ENCODE results near the gene RASSF3. TPM values are rescaled to one million over a fixed set of nuclear protein-coding genes. Genes with fewer than 3 reads are reported as not detected.

Gene RASSF3
- total and polyA plus RNA-seq, 7 donors, result 34.7 to 348 (median 143) TPM

- intact Hi-C loops (cut with DNase I), result loop anchor here (10.0 kb wide), 1 partner anchor 287 kb away; the partner anchor contains the start of gene XPOT
- WGBS, 2 donors, result 88 to 92% methylated on average over 6 of the region's 6 CpGs
- peaks cover 0 to 80% (median 66%) of the 10 kb centered on the region in 4 donors for H3K4me1 ChIP-seq
These were observed 81.0 kb downstream of the RASSF3 start for GRCh38 chr12:64691227-64691794.

GRCh38 chr12:64691795-64692583 lies 81.7 kb downstream of the RASSF3 start:
- Histone ChIP-seq H3K27ac (peak overlapping the region in 3 of 4 donors; percentile 37 to 92 (median 81)), H3K4me1 (peaks cover 0 to 80% (median 68%) of the 10 kb centered on the region in 4 donors), H3K36me3 (peaks cover 0 to 10% (median 7%) of the 10 kb centered on the region in 4 donors), H3K27me3 (no peaks in the 10 kb centered on the region), H3K4me3 (no peak overlapping the region), H3K9me3 (no peaks in the 10 kb centered on the region)
- intact Hi-C loops (cut with DNase I), result loop anchor here (2.0 to 10.0 kb wide), 2 partner anchors 81 to 287 kb away; partner anchors contain the start of genes RASSF3 and XPOT
- TF ChIP-seq EP300 (IDR thresholded peaks at IDR 0.05) (no peak), POLR2A (IDR thresholded peaks at IDR 0.05) (no peak), POLR2AphosphoS5 (IDR thresholded peaks at IDR 0.05) (no peak), CTCF (IDR thresholded peaks at IDR 0.05) (no peak)
- no peak for DNase-seq
- 53 to 64% methylated on average over 2 of the region's 2 CpGs for WGBS, 2 donors

More at GRCh38 chr12:64691227-64691794, 81.0 kb downstream of the RASSF3 start:
- Histone ChIP-seq H3K9me3 (no peaks in the 10 kb centered on the region), H3K27ac (peak overlapping the region in 3 of 4 donors; percentile 37 to 92 (median 81)), H3K4me3 (no peak overlapping the region), H3K27me3 (no peaks in the 10 kb centered on the region), H3K36me3 (peaks cover 0 to 10% (median 7%) of the 10 kb centered on the region in 4 donors)
- DNase-seq, result no peak
- TF ChIP-seq EP300 (IDR thresholded peaks at IDR 0.05) (no peak), CTCF (IDR thresholded peaks at IDR 0.05) (no peak), POLR2A (IDR thresholded peaks at IDR 0.05) (no peak), POLR2AphosphoS5 (IDR thresholded peaks at IDR 0.05) (no peak)

- Histone ChIP-seq H3K27ac (peak overlapping the region; percentile 44 to 92 (median 76)), H3K36me3 (peaks cover 0 to 18% (median 7%) of the 10 kb centered on the region in 4 donors), H3K27me3 (no peaks in the 10 kb centered on the region), H3K4me3 (no peak overlapping the region), H3K9me3 (no peaks in the 10 kb centered on the region), H3K4me1 (peaks cover 0 to 57% (median 48%) of the 10 kb centered on the region in 4 donors)
- WGBS, 2 donors, result 79 to 83% methylated on average over 18 of the region's 18 CpGs
- TF ChIP-seq POLR2AphosphoS5 (IDR thresholded peaks at IDR 0.05) (peak in 2 of 4 donors; percentile 12 to 16), EP300 (IDR thresholded peaks at IDR 0.05) (no peak), POLR2A (IDR thresholded peaks at IDR 0.05) (no peak), CTCF (IDR thresholded peaks at IDR 0.05) (peak in 2 of 4 experiments; percentile 35 to 43)
- no peak for DNase-seq
- intact Hi-C loops (cut with DNase I), result loop anchor here (5.0 to 10.0 kb wide), 2 partner anchors 242 to 290 kb away; partner anchors contain the start of genes TBK1 and XPOT
These were observed 84.1 kb downstream of the RASSF3 start for GRCh38 chr12:64694130-64695040.

GRCh38 chr12:64695550-64695949 lies 85.3 kb downstream of the RASSF3 start:
- no peak overlapping the region for H3K4me3 ChIP-seq
- peaks cover 0 to 55% (median 48%) of the 10 kb centered on the region in 4 donors for H3K4me1 ChIP-seq
- intact Hi-C loops (cut with DNase I), result loop anchor here (5.0 to 10.0 kb wide), 2 partner anchors 243 to 291 kb away; partner anchors contain the start of genes TBK1 and XPOT
- H3K27me3 ChIP-seq, result no peaks in the 10 kb centered on the region
- no peak for TF ChIP-seq EP300 (IDR thresholded peaks at IDR 0.05)
- H3K27ac ChIP-seq, result peak overlapping the region; percentile 52 to 92 (median 76)
- DNase-seq, result no peak
- WGBS, 2 donors, result 75 to 81% methylated on average over 5 of the region's 5 CpGs
- H3K9me3 ChIP-seq, result no peaks in the 10 kb centered on the region
- H3K36me3 ChIP-seq, result peaks cover 0 to 26% (median 7%) of the 10 kb centered on the region in 4 donors

All from sigmoid colon (tissue), 7 donors.